IPS-18c (cell line): ENCODE measurements around the gene TMEM247.

Experiments
- H3K4me3 ChIP-seq: 2 replicates; pipeline ENCODE4 v1.7.0; 2013; ENCODE audit warnings: low read depth, mild to moderate bottlenecking, low read length, moderate library complexity; ENCODE audit not compliant: insufficient read depth
- H3K9me3 ChIP-seq: one replicate; pipeline ENCODE4 v1.6.1; 2013; ENCODE audit warnings: mild to moderate bottlenecking, low read length, moderate library complexity; ENCODE audit not compliant: control insufficient read depth, insufficient read depth

Gene TMEM247

GRCh38 chr2:46477925-46478324, 1.4 kb upstream of the TMEM247 start:
- Histone ChIP-seq H3K4me3 (no peak overlapping the region), H3K9me3 (peaks cover 7% of the 10 kb centered on the region)

GRCh38 chr2:46480562-46480961, 1.2 kb downstream of the TMEM247 start:
- Histone ChIP-seq H3K9me3 (peaks cover 7% of the 10 kb centered on the region), H3K4me3 (no peak overlapping the region)

GRCh38 chr2:46481198-46482193, 2.1 kb downstream of the TMEM247 start:
- H3K9me3 ChIP-seq, result peaks cover 7% of the 10 kb centered on the region
- H3K4me3 ChIP-seq, result no peak overlapping the region

GRCh38 chr2:46482490-46482889, 3.1 kb downstream of the TMEM247 start:
- Histone ChIP-seq H3K9me3 (peaks cover 4% of the 10 kb centered on the region), H3K4me3 (no peak overlapping the region)

GRCh38 chr2:46485002-46485401, 5.6 kb downstream of the TMEM247 start:
- Histone ChIP-seq H3K4me3 (no peak overlapping the region), H3K9me3 (no peaks in the 10 kb centered on the region)

DNA sequence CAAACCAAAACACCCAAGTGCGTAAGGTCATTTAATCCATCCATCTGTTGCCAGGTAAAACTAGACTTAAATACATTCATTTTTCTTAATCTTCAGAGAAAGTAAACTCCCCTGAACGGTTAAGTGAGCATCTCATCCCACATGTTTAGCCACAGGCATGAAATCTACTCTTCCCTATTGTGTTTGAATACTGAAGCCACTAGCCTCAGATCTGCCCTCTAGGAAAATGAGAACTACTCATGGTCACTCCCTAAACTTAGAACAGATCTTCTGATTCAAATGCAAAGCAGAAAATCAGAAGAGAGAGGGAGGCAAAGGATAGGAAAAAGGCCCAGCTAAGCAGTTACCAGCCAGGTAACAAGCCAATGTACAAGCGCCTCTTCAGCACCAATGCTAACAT, 7.1 kb downstream of the TMEM247 start:
- Histone ChIP-seq H3K9me3 (no peaks in the 10 kb centered on the region), H3K4me3 (no peak overlapping the region)

DNA sequence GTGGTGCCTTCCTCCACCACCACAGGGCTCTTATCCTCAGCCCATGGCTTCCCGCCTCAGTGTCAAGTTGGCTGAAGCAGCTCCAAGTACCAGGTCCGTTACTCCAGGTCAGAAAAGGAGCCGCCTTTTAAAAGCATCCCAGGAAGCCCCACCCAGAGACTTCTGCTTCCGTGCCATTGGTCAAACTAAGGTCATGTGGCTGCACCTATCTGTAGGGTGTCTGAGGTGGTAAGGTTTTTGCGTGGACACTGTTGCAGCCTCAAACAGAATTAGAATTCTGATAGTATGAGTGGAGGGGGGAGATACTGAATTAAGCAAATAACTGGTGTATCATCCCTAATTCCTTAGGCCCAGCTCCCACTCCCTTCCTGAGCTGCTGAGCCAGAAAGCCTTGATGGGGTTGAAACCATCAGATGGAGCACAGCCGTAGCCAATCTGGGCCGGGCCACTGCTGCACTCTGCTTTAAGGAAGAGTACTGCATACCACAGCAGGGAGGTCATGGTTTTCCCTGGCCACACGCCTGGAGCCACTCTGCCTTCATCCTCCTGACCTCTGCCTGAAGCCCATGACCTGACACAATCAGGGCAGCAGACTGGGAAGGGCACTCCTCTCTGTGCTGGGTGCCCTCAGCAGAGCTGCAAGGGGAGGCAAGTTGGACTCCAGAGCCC, 8.4 kb downstream of the TMEM247 start:
- Histone ChIP-seq H3K9me3 (no peaks in the 10 kb centered on the region), H3K4me3 (no peak overlapping the region)

DNA sequence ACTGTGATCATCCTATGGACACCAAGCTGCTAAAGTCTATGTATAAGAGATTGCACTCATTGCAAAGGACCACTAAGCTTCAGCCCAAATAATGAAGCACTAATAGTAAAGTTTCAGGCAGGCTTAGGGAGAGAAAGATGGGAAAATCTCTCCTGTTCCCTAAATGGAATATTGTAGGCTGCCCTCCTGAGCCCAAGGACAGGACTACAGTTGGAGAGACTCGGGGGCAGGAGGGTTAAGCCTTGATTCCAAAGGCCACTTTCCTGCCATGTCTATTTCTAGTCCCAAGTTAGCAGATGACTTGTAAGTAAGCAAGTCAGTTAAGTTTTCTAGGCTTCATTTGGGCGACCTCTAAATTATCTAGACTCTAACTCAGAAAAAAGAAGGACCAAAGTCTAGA, 9.0 kb downstream of the TMEM247 start:
- Histone ChIP-seq H3K9me3 (no peaks in the 10 kb centered on the region), H3K4me3 (no peak overlapping the region)

GRCh38 chr2:46489423-46490174, 10.2 kb downstream of the TMEM247 start:
- Histone ChIP-seq H3K4me3 (no peak overlapping the region), H3K9me3 (no peaks in the 10 kb centered on the region)

- no peaks in the 10 kb centered on the region for H3K9me3 ChIP-seq
- H3K4me3 ChIP-seq, result no peak overlapping the region
Observed at GRCh38 chr2:46490521-46491141, 11.3 kb downstream of the TMEM247 start.

DNA sequence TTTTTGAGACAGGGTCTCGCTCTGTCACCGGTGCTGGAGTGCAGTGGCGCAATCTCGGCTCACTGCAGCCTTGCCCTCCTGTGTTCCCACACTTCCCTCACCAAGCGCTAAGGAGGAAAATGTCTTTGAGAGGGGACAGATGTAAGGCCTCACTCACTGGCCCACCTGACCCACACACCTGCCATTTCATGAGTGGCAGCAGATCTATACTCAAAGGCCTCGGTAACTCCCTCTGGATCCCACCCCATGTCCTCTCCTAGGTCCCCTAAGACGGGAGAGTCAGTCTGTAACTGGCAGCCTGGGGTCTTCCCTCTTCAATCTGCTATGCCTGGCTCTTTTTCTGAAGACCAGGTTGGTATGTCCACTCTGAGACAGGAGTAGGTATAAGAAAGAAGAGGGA, 12.9 kb downstream of the TMEM247 start:
- no peaks in the 10 kb centered on the region for H3K9me3 ChIP-seq
- H3K4me3 ChIP-seq, result no peak overlapping the region

- no peak overlapping the region for H3K4me3 ChIP-seq
- no peaks in the 10 kb centered on the region for H3K9me3 ChIP-seq
Observed at GRCh38 chr2:46493241-46493970, 14.0 kb downstream of the TMEM247 start.

DNA sequence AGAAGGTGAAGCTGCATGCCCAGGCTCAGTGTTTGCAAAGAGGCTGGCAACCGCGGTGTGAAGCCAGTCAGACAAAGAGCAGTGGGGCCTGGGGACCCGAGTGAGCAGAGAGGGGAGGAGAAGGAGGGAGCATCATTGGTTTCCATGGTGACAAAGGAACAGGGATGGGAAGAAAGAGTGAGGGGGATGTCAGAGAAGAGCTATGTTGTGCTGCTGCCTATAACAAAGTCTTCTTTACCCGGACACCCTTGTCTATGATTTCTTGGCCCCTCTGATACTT, 14.5 kb downstream of the TMEM247 start:
- no peak overlapping the region for H3K4me3 ChIP-seq
- no peaks in the 10 kb centered on the region for H3K9me3 ChIP-seq

DNA sequence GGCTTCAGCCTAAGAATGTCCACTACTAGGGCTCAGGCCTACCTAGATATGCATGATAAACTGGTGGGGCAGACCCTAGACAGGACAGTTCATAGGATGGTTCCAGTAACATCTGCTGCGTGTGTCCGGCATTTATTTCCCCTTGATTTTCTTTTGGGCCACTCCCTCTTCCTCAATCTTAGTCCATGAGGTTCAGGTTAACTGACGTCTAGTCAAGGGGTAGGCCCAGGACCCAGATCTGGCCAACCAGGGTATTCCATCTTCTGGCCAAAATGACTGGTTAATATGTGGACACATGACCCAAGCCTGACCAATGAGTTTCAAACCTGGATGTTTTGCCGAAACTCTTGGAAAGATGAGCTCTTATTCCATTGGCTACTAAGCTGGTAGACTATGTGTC, 15.2 kb downstream of the TMEM247 start:
- Histone ChIP-seq H3K4me3 (no peak overlapping the region), H3K9me3 (no peaks in the 10 kb centered on the region)

DNA sequence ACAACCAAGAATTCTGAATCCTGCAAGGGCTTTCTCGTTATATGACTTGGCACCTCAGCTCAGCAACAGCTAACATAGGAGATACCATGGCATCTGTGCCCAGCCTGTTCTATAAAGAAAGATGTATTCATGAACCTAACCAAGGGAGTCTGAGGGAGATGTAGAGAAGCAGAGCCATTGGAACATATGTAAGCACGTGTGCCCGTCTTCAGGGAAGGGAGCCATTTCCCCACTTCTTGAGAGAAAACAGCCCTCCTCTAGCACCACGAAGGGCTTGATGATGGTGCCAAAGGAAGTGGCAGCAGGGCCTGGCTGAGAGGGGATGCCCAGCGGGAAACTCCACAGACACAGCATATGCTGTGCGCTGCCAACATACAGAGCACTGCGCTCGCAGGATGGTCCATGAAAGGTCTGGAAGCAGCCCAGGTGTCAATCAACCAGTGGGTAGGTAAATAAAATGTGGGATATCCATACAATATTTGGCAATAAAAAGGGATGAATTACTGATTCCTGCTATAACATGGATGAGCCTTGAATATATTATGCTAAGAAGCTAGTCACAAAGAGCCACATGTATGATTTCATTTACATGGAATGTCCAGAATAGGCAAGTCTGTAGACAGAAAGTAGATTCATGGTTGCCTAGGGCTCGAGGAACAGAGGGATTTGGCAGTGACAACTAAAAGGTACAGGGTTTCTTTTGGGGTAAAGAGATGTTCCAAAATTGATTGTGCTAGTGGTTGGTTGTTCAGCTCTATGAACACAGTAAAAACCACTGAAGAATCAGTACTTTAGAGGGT, 16.1 kb downstream of the TMEM247 start:
- H3K9me3 ChIP-seq, result no peaks in the 10 kb centered on the region

DNA sequence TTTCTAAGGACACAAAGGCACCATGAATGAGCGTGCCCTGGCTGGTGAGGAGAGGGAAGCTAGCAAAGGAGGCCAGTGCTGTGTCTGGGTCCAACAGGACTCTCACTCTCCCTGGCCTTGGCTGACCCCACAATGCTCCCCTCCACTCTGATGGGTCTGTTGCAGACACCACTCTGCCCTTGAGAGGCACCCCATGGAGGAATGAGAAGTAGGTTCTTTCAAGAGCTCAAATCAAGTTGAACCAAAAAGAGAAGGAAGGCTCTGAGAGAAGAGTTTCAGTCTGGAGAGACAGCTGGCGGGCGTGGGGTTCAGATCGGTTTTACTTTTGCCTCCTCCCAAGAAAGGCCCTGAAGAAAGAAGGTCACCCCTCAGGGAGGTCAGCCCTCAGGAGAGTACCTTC, 18.4 kb downstream of the TMEM247 start:
- Histone ChIP-seq H3K4me3 (no peak overlapping the region; the same call in 1 of the 2 replicates), H3K9me3 (no peaks in the 10 kb centered on the region)

More for the DNA sequence above, 16.1 kb downstream of the TMEM247 start:
- no peak overlapping the region for H3K4me3 ChIP-seq
